Mesothelial cell of epicardium (in vitro differentiated cells): ENCODE measurements around the gene VSX2. TPM values are rescaled to one million over a fixed set of nuclear protein-coding genes. Genes with fewer than 3 reads are reported as not detected.

Experiments
- DNase-seq, 2 experiments: peaks; one replicate each; pipeline ENCODE4 v3.0.0; 2021; ENCODE audit warnings: low spot score in 2 of 2; ENCODE audit not compliant: unreplicated experiment in 2 of 2
- H3K27ac Mint-ChIP-seq: 2 replicates; pipeline ENCODE4 v1.8.0; 2021; ENCODE audit warnings: mixed read lengths
- H3K27me3 Mint-ChIP-seq: 2 replicates; pipeline ENCODE4 v1.8.0; 2021; ENCODE audit warnings: low read depth, mixed read lengths
- H3K36me3 Mint-ChIP-seq: 2 replicates; pipeline ENCODE4 v1.8.0; 2021; ENCODE audit warnings: mixed read lengths
- H3K4me1 Mint-ChIP-seq: 2 replicates; pipeline ENCODE4 v1.8.0; 2021; ENCODE audit warnings: mixed read lengths
- H3K4me3 Mint-ChIP-seq: 2 replicates; pipeline ENCODE4 v1.8.0; 2021; ENCODE audit warnings: mild to moderate bottlenecking, moderate library complexity, mixed read lengths
- H3K9me3 Mint-ChIP-seq: 2 replicates; pipeline ENCODE4 v1.8.0; 2021; ENCODE audit warnings: mixed read lengths
- total RNA-seq: library from RNA; stranded (reverse); gene quantifications from 3 replicates; pipeline ENCODE4 v1.2.1, GENCODE V29; 2021
- TF ChIP-seq, protein P1 (sequence below): fragments of 200-600 bp; sonication (generic); IDR thresholded peaks from one replicate; pipeline ENCODE4 v1.5.0; 2021; ENCODE audit warnings: antibody characterized with exemption; ENCODE audit not compliant: unreplicated experiment

VSX2 gene
- total RNA-seq, 1 donor from 2014 or later = not detected

DNA sequence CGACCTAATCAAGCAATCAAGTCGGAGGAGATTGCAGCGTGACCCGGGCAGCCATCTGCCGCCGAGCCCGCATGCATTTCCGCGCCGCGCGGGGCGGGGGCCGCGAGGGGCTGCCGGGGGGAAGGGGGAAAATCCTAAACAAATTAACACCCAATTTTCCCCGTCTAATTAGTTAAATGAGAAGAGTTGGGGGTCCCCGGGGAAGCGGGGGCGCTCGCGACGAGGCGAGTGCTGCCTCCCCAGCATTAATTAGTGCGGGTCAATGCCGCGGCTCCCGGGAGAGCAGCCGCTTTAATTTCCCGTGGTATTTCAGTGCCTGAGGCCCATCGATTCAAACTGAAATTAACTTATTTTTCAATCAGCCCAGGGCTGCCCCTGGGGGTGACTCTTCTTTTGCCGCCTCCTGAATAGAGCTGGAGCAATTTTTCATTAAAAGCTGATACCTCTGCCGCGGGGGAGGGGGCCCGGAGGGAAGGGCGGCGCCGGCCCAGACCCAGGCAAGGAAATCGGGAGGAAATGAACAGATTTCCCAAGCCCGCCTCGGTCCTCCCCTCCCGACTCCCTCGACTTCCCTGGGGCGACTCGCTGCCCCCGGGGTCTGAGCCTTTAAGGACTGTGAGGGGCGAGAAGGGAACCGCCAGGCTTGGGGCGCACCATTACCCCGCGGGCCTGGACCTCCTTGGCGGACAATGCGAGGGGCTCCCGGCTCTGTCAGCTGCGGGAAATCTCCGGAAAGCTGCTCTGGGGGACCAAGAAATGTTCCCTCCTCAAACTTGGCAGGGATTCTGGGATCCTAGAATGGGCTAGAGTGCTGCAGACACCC is 18.9 kb downstream of the VSX2 start:
- no peaks in the 10 kb centered on the region for H3K36me3 Mint-ChIP-seq
- TF ChIP-seq, protein P1, sequence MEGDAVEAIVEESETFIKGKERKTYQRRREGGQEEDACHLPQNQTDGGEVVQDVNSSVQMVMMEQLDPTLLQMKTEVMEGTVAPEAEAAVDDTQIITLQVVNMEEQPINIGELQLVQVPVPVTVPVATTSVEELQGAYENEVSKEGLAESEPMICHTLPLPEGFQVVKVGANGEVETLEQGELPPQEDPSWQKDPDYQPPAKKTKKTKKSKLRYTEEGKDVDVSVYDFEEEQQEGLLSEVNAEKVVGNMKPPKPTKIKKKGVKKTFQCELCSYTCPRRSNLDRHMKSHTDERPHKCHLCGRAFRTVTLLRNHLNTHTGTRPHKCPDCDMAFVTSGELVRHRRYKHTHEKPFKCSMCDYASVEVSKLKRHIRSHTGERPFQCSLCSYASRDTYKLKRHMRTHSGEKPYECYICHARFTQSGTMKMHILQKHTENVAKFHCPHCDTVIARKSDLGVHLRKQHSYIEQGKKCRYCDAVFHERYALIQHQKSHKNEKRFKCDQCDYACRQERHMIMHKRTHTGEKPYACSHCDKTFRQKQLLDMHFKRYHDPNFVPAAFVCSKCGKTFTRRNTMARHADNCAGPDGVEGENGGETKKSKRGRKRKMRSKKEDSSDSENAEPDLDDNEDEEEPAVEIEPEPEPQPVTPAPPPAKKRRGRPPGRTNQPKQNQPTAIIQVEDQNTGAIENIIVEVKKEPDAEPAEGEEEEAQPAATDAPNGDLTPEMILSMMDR = no peak
- H3K4me3 Mint-ChIP-seq = peak overlapping the region; percentile 73
- peaks cover 62% of the 10 kb centered on the region for H3K27me3 Mint-ChIP-seq
- H3K27ac Mint-ChIP-seq = no peak overlapping the region
- peaks cover 3% of the 10 kb centered on the region for H3K4me1 Mint-ChIP-seq
- H3K9me3 Mint-ChIP-seq = no peaks in the 10 kb centered on the region
- DNase-seq = no peak

GRCh38 chr14:74258764-74259035 is 19.5 kb downstream of the VSX2 start:
- Mint-ChIP-seq H3K27me3 (peaks cover 60% of the 10 kb centered on the region), H3K9me3 (no peaks in the 10 kb centered on the region), H3K4me1 (peaks cover 3% of the 10 kb centered on the region), H3K27ac (no peak overlapping the region), H3K36me3 (no peaks in the 10 kb centered on the region), H3K4me3 (peak overlapping the region; percentile 73)
- TF ChIP-seq, protein P1 = no peak
- DNase-seq = no peak

DNA sequence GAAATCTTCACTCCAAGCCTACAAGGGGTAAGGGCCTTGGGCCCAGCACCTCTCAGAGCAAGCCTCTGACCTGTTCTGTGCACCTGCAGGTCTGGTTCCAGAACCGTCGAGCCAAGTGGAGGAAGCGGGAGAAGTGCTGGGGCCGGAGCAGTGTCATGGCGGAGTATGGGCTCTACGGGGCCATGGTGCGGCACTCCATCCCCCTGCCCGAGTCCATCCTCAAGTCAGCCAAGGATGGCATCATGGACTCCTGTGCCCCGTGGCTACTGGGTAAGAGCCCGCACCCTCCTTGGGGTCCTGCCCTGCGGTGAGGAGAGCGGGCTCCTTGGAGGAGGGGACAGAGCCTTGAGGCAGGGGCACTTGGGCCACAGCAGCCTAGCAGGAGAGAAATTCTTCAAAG is 20.3 kb downstream of the VSX2 start:
- TF ChIP-seq, protein P1 = no peak
- no peaks in the 10 kb centered on the region for H3K36me3 Mint-ChIP-seq
- peaks cover 53% of the 10 kb centered on the region for H3K27me3 Mint-ChIP-seq
- peak overlapping the region; percentile 73 for H3K4me3 Mint-ChIP-seq
- H3K27ac Mint-ChIP-seq = no peak overlapping the region
- DNase-seq = no peak
- H3K4me1 Mint-ChIP-seq = peaks cover 3% of the 10 kb centered on the region
- H3K9me3 Mint-ChIP-seq = no peaks in the 10 kb centered on the region

GRCh38 chr14:74260525-74261233 is 21.4 kb downstream of the VSX2 start:
- no peaks in the 10 kb centered on the region for H3K9me3 Mint-ChIP-seq
- no peaks in the 10 kb centered on the region for H3K36me3 Mint-ChIP-seq
- H3K4me3 Mint-ChIP-seq = no peak overlapping the region
- TF ChIP-seq, protein P1 = no peak
- peaks cover 3% of the 10 kb centered on the region for H3K4me1 Mint-ChIP-seq
- DNase-seq = no peak
- H3K27me3 Mint-ChIP-seq = peaks cover 44% of the 10 kb centered on the region
- no peak overlapping the region for H3K27ac Mint-ChIP-seq

DNA sequence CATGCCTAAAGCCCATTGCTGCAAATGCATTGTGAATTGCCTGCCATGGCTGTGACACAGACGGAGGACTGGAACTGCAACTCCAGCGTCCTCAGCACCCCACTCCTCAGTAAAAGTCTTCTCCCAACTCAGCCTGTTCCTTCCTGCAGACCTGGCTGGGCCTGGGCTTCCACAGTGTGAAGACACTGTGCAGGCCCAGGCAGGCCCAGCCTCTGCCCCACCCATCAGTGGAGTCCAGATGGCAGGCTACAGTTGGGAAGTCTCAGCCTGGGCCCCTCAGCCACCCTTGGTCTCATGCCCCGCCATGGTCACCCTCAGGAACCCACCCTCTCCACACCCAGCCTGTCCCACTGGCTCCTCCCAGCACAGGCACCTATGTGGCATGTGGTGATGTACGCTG is 22.0 kb downstream of the VSX2 start:
- Mint-ChIP-seq H3K4me3 (no peak overlapping the region), H3K27me3 (peaks cover 38% of the 10 kb centered on the region), H3K4me1 (peaks cover 3% of the 10 kb centered on the region)

More for the DNA sequence above, 22.0 kb downstream of the VSX2 start:
- H3K36me3 Mint-ChIP-seq = no peaks in the 10 kb centered on the region
- no peak for DNase-seq
- no peak overlapping the region for H3K27ac Mint-ChIP-seq
- no peaks in the 10 kb centered on the region for H3K9me3 Mint-ChIP-seq
- TF ChIP-seq, protein P1 = no peak
